ENCODE data around the gene KLHDC1.
"Not testable (repeated sequence)": the region's sequence is repeated elsewhere in the genome, so short reads cannot be mapped to it uniquely, and the experiment has no call there.

DNA sequence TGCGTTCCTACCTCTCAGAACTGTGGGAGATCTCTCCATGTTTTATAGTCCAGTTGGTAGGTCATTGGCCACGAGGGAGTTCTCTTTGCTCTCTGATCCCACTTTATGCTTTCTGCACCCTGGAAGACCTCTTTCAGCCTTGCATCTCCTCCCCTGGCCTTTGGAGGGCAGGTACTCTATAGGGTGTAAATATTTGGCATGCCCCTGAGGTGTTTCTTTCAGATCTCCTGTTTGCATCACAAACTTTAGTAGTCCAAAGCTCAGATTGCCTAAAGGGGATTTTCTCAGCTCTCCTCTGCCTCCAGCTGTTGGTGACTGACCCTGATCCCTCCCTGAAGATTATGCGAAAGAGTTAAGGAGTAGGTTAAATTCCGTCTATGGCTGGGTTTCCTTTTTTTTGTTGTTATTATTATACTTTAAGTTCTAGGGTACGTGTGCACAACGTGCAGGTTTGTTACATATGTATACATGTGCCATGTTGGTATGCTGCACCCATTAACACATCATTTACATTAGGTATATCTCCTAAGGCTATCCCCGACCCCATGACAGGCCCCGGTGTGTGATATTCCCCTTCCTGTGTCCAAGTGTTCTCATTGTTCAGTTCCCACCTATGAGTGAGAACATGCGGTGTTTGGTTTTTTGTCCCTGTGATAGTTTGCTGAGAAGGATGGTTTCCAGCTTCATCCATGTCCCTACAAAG lies 29.0 kb downstream of the KLHDC1 start:
- TF ChIP-seq POLR2A (IDR thresholded peaks at IDR 0.05) = not testable (repeated sequence)
- TF ChIP-seq, protein P1, sequence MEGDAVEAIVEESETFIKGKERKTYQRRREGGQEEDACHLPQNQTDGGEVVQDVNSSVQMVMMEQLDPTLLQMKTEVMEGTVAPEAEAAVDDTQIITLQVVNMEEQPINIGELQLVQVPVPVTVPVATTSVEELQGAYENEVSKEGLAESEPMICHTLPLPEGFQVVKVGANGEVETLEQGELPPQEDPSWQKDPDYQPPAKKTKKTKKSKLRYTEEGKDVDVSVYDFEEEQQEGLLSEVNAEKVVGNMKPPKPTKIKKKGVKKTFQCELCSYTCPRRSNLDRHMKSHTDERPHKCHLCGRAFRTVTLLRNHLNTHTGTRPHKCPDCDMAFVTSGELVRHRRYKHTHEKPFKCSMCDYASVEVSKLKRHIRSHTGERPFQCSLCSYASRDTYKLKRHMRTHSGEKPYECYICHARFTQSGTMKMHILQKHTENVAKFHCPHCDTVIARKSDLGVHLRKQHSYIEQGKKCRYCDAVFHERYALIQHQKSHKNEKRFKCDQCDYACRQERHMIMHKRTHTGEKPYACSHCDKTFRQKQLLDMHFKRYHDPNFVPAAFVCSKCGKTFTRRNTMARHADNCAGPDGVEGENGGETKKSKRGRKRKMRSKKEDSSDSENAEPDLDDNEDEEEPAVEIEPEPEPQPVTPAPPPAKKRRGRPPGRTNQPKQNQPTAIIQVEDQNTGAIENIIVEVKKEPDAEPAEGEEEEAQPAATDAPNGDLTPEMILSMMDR (IDR thresholded peaks at IDR 0.05) = not testable (repeated sequence)
